AG04449 (cell line): ENCODE data around the gene ZDHHC12.

Source experiments
- CTCF ChIA-PET: fragments of 350-600 bp; formaldehyde crosslinking; extraction: SDS; loops from one replicate; lab custom pipeline; 2021; ENCODE audit warnings: antibody characterized with exemption; lab: Yijun Ruan, JAX
- POLR2A ChIA-PET: fragments of 400-600, 350-600 bp; formaldehyde crosslinking; extraction: SDS; loops from one replicate; lab custom pipeline; 2020; ENCODE audit warnings: antibody characterized with exemption, inconsistent platforms; lab: Yijun Ruan, JAX
- DNase-seq: peaks from one replicate; pipeline ENCODE4 v3.0.0-alpha.2; 2010; ENCODE audit warnings: low read depth, low spot score
- H3K4me3 ChIP-seq: 2 replicates; pipeline ENCODE4 v1.5.1; 2011; ENCODE audit warnings: low read depth, mild to moderate bottlenecking, control low read depth, low read length
- CTCF ChIP-seq: IDR thresholded peaks from one replicate; pipeline ENCODE4 v1.5.1; 2011; ENCODE audit warnings: mild to moderate bottlenecking, moderate library complexity, low read length, control low read depth, inconsistent platforms; ENCODE audit not compliant: insufficient read depth; ENCODE audit errors: missing control alignments

ZDHHC12 gene

DNA sequence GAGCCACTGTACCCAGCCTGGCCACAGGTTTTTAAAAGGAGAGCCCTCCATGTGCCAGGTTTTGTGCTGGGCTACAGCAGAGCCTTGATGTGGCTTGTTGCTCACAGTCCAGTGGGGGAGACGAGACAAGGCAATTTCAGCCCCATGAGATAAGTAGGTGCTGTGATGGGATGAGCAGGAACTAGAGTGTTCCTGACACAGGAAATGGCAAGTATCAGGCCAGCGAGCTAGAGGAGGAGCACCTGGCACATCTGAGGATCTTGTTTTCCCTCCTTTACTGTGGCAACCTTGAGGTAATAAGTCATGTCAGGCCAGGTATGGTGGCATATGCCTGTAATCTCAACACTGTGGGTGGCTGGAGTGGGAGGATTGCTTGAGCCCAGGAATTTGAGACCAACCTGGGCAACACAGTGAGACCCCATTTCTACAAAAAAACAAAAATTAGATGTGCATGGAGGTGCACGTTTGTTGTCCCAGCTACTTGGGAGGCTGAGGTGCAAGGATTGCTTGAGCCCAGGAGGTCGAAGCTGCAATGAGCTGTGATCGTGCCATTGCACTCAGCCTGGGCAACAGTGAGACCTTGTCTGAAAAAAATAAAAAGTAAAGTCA is 3.8 kb upstream of the ZDHHC12 start:
- ChIA-PET CTCF (interaction anchor here (1.0 to 1.9 kb wide), 2 partner anchors 26 to 90 kb away, joined by 4 to 9 read pairs; partner anchors contain the start of genes ENDOG and PKN3), POLR2A (no interaction called here)
- H3K4me3 ChIP-seq, result no peak overlapping the region
- TF ChIP-seq CTCF, result no peak
- DNase-seq, result no peak

DNA sequence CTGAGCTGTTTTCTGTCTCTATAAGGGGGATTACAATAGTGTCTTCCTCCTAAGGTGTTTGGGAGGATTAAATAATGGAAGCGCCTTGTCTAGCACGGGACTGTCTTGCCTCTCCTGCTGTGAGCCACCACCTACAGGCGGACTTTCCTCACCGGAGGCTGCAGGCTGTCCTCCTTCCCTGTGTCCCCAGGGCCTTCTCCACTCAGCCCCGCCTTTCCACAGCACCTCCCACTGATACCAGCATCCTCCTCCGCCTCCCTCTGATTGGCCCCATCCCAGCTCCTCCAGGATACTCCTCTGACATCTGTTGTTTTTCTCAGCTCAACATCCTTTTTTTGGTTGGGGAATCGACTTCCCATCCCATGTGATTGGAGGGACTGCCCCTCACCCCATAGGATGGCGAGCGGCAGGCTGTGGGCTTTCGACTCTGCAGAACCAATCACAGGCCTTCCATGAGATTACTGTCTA is 851 bp upstream of the ZDHHC12 start:
- no peak for DNase-seq
- no peak for TF ChIP-seq CTCF
- CTCF ChIA-PET, result interaction anchor here (1.0 to 3.2 kb wide), 6 partner anchors 9 to 93 kb away, joined by 3 to 46 read pairs (median 8); partner anchors contain the start of genes ENDOG and PKN3
- H3K4me3 ChIP-seq, result peak overlapping the region; percentile 74
- POLR2A ChIA-PET, result no interaction called here

- ChIA-PET CTCF (interaction anchor here (0.7 to 3.2 kb wide), 5 partner anchors 9 to 95 kb away, joined by 4 to 46 read pairs (median 8); partner anchors contain the start of gene ENDOG), POLR2A (no interaction called here)
- DNase-seq, result no peak
- peak overlapping the region; percentile 74 for H3K4me3 ChIP-seq
- TF ChIP-seq CTCF, result no peak
Measured at GRCh38 chr9:128723352-128723865, 518 bp downstream of the ZDHHC12 start.

DNA sequence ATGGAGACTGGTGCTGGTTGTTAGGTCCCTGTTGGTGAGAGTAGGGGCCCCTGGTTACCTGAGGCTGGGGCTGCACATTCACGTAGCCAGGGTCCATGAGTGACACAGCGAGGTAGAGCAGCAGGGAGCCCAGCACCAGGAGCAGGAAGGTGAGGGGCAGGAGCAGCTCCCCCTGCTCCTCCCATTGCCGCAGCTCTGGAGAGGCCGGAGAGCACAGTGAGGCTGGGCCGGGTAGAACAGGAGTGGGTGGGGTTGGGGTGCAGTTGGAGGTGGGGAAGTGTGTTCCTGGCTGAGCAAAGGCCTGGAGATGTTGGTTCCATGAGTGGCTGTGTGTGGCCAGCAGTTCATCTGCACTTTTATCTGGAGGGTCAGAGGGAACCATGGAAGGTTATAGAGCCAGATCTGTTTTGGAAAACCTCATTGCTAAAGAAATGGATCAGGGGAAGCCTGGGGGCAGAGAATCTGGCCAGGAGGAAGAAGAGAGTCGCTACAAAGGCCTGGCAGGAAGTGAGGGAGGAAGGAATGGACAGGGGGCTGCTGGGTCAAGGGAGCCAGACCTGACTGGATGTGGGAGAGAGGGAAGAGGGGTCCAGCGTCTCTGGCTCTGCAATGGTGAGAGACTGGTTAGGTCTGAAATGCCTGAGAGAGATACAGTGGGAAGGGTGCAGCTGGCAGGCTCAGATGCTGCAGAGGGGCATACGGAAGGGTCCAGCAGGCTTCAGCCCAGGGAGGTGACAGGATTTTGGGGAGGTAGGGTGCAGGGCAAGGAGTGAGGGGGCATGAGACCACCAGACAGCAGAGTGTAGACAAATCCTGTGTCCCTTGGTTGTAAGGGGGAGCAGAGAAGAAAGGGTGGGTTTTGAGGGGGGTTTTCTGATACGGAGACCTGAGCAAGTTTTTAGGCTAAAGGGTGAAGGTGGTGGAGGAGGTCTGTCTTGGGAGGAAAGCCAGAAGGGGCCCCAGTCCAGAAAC is 1.3 kb downstream of the ZDHHC12 start:
- no peak for TF ChIP-seq CTCF
- POLR2A ChIA-PET, result no interaction called here
- no peak overlapping the region; the same call in 1 of the 2 replicates for H3K4me3 ChIP-seq
- no peak for DNase-seq
- CTCF ChIA-PET, result interaction anchor here (2.0 kb wide), 1 partner anchor 10 kb away, joined by 7 read pairs; no protein-coding TSS in a partner anchor

DNA sequence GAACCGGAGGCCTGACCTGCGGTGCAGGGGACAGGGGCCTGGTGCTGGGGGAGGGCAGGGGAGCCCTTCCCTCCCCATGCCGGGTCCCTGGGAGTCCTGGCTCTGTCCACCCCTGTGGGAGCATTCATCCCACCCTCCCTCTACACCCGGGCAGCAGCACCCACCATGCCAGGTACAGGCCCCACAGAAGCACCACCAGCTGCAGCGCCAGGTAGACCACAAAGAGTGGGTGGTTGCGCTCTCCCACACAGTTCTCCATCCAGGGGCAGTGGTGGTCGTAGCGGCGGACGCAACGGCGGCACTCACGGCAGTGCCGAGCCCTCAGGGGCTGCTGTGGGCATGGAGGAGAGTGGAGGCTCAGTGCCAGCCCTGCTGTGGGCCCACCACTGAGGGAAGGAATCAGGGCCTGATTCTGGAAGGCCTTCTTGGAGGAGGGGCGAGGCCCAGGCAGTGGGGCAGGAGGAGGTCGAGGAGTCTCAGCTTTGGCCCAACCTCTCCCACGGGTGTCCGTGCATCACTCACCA is 2.4 kb downstream of the ZDHHC12 start:
- DNase-seq, result no peak
- H3K4me3 ChIP-seq, result no peak overlapping the region
- no peak for TF ChIP-seq CTCF
- CTCF ChIA-PET, result interaction anchor here (2.0 kb wide), 1 partner anchor 11 kb away, joined by 7 read pairs; no protein-coding TSS in a partner anchor
- POLR2A ChIA-PET, result no interaction called here
